Heart right ventricle (tissue), 16 donors: ENCODE data around the gene SGO1. TPM values are rescaled to one million over a fixed set of nuclear protein-coding genes. Genes with fewer than 3 reads are reported as not detected.

Experiments
- ATAC-seq, 8 donors: fragments of 200-7000 bp; cut with Tn5 transposase; one replicate each; pipeline ENCODE4 v1.9.1; 2020; ENCODE audit warnings: mild to moderate bottlenecking in 8 of 8, moderate library complexity in 8 of 8, moderate number of reproducible peaks in 1 of 8
- DNase-seq, 2 donors: peaks; one replicate each; pipeline ENCODE4 v3.0.0-alpha.2; 2020
- H3K27ac ChIP-seq, 10 donors: fragments of 200-600 bp; sonication (generic) in 2 of 10; one replicate each; pipeline versions ENCODE4 v1.5.0 to v1.8.0; 2020 to 2022; ENCODE audit warnings: mild to moderate bottlenecking in 3 of 10
- H3K27me3 ChIP-seq, 7 donors: fragments of 200-600 bp; one replicate each; pipeline ENCODE4 v1.8.0; 2021 to 2022; ENCODE audit warnings: mild to moderate bottlenecking in 2 of 7
- H3K36me3 ChIP-seq, 9 donors: fragments of 200-600 bp; sonication (generic) in 1 of 9; one replicate each; pipeline versions ENCODE4 v1.5.0 to v1.8.0; 2020 to 2022; ENCODE audit warnings: mild to moderate bottlenecking in 2 of 9
- H3K4me1 ChIP-seq, 9 donors: fragments of 200-600 bp; sonication (generic) in 1 of 9; one replicate each; pipeline versions ENCODE4 v1.5.0 to v1.8.0; 2020 to 2022; ENCODE audit warnings: mild to moderate bottlenecking in 4 of 9
- H3K4me3 ChIP-seq, 10 donors: fragments of 200-600 bp; sonication (generic) in 2 of 10; one replicate each; pipeline versions ENCODE4 v1.5.0 to v1.8.0; 2020 to 2022; ENCODE audit warnings: mild to moderate bottlenecking in 7 of 10, moderate library complexity in 2 of 10
- H3K9me3 ChIP-seq, 11 donors: fragments of 200-600 bp in 10 of 11; sonication (generic) in 2 of 11; one replicate each; pipeline versions ENCODE4 v1.5.0 to v1.8.0; 2013 to 2022; ENCODE audit warnings: mild to moderate bottlenecking in 2 of 11, control low read depth in 1 of 11, moderate library complexity in 1 of 11
- WGBS, 2 donors: extraction: QIAGEN DNeasy Blood & Tissue Kit; methylation state at CpG; one replicate each; pipeline ENCODE4 v1.1.7; 2013; ENCODE audit warnings: inconsistent platforms in 1 of 2; 5-methylcytosine and 5-hydroxymethylcytosine counted together
- intact Hi-C, 10 donors: fragments of 100-400 bp; cut with DNase I; formaldehyde crosslinking; loops; one replicate each; pipeline versions ENCODE4 v1.11.1 to v1.14.2; 2022
- polyA plus RNA-seq, 2 donors: library from polyadenylated mRNA; stranded (reverse); fragments of 200-250 nt; gene quantifications; one replicate each; pipeline ENCODE4 v1.2.3, GENCODE V29; 2013
- total RNA-seq, 10 donors: library from RNA; stranded (reverse); fragmentation: NEBNext Ultra II Directional in 3 of 10; extraction: Animal tissue kit (Norgen Biotek cat#: 25700) in 3 of 10; gene quantifications; one replicate each; pipeline versions ENCODE4 v1.2.1 to v1.2.4, GENCODE V29; 2021 to 2023
- TF ChIP-seq, protein P1 (sequence below), 9 donors: fragments of 200-600 bp; sonication (generic) in 2 of 9; IDR thresholded peaks; one replicate each; pipeline versions ENCODE4 v1.5.0 to v1.8.0; 2021 to 2022; ENCODE audit warnings: antibody characterized with exemption in 9 of 9, mild to moderate bottlenecking in 5 of 9, moderate library complexity in 1 of 9
- donor health status: Arrhythmogenic right ventricular cardiomyopathy.
- donor health status: ischemic (EF 13 %, LVEDD 7.1; RV severe dilation, severe dysfunction).
- donor health status: healthy with polysubstance abuse.
- donor health status: DM: no; HTN: yes; CAD: no.
- donor health status: DM: no; HTN: no; CAD: no.
- donor health status: ischemic (EF 25% LVEDD 6.9; RV normal size, moderate dysfunction).
- donor health status: ischemic (EF 25% LVEDD 5.7; RV mildly dilated, moderate dysfunction).
- donor health status: healthy.
- donor health status: DM: yes; HTN: yes; CAD: no.
- donor health status: Ischemic cardiomyopathy.
- donor health status: ischemic (EF 35%, LVEDD 5.7; RV mildly dilated, moderate dysfunction).
- donor health status: nonischemic (EF 11% LVEDD 7.7; RV severe dilation, severe dysfunction).
- donor health status: DM: yes; HTN: yes; CAD: no.
- donor health status: PGD.
- donor health status: ischemic (EF 29% LVEDD 5.4; RV normal size, mild dysfunction).
- donor health status: nonischemic (EF 23%, LVEDD 6.1; RV moderate dilation, normal function).

The SGO1 gene
- total and polyA plus RNA-seq, 12 donors, result 0.04 to 2.2 (median 0.49) TPM; not detected in 5

DNA sequence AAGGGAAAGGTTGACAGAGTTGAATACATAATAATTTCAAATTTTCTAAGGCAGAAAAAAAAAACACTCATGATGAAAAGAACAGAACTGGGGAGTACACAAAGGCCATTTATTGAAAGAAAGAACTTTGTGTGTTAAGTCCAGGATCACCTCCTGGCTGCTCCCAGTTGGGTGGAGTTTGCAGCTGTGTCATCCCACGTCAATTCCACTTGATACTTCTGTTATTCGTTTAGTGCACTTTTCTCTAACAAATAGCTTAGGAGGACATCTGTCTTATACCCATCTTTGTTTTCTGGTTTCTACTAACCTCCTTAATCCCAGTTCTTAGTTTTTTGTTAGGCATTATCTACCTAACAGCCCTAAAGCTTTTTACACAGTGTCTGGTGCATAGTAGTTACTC lies 44.7 kb downstream of the SGO1 start:
- H3K27me3 ChIP-seq, result no peaks in the 10 kb centered on the region
- 38 to 45% methylated on average over 2 of the region's 2 CpGs for WGBS, 2 donors
- H3K9me3 ChIP-seq, result no peaks in the 10 kb centered on the region
- H3K4me3 ChIP-seq, result no peak overlapping the region
- peak overlapping the region in 7 of 10 donors; percentile 29 to 77 (median 64) for H3K27ac ChIP-seq
- peaks cover 0 to 76% (median 5%) of the 10 kb centered on the region in 9 donors for H3K36me3 ChIP-seq
- ATAC-seq, result peak in 6 of 8 donors; percentile 15 to 59 (median 40)
- TF ChIP-seq, protein P1, sequence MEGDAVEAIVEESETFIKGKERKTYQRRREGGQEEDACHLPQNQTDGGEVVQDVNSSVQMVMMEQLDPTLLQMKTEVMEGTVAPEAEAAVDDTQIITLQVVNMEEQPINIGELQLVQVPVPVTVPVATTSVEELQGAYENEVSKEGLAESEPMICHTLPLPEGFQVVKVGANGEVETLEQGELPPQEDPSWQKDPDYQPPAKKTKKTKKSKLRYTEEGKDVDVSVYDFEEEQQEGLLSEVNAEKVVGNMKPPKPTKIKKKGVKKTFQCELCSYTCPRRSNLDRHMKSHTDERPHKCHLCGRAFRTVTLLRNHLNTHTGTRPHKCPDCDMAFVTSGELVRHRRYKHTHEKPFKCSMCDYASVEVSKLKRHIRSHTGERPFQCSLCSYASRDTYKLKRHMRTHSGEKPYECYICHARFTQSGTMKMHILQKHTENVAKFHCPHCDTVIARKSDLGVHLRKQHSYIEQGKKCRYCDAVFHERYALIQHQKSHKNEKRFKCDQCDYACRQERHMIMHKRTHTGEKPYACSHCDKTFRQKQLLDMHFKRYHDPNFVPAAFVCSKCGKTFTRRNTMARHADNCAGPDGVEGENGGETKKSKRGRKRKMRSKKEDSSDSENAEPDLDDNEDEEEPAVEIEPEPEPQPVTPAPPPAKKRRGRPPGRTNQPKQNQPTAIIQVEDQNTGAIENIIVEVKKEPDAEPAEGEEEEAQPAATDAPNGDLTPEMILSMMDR (IDR thresholded peaks at IDR 0.05), result no peak
- no peak for DNase-seq
- peaks cover 0 to 30% (median 4%) of the 10 kb centered on the region in 9 donors for H3K4me1 ChIP-seq
- intact Hi-C loops, result loop anchor here in 2 of 10 donors (5.0 kb wide), 1 partner anchor 41 kb away; no protein-coding TSS in a partner anchor

- Histone ChIP-seq H3K27me3 (no peaks in the 10 kb centered on the region), H3K4me1 (peaks cover 0 to 30% (median 4%) of the 10 kb centered on the region in 9 donors), H3K27ac (peak overlapping the region in 2 of 10 donors; percentile 56 to 77), H3K9me3 (no peaks in the 10 kb centered on the region), H3K4me3 (no peak overlapping the region), H3K36me3 (peaks cover 0 to 71% (median 5%) of the 10 kb centered on the region in 9 donors)
- ATAC-seq (no peak), DNase-seq (no peak)
- intact Hi-C loops, result loop anchor here in 2 of 10 donors (5.0 kb wide), 1 partner anchor 41 kb away; no protein-coding TSS in a partner anchor
- TF ChIP-seq, protein P1 (IDR thresholded peaks at IDR 0.05), result no peak
- 77 to 79% methylated on average over 2 of the region's 2 CpGs for WGBS, 2 donors
These were observed 45.1 kb downstream of the SGO1 start for GRCh38 chr3:20140881-20141280.

GRCh38 chr3:20137647-20138046 lies 48.4 kb downstream of the SGO1 start:
- DNase-seq (no peak), ATAC-seq (no peak)
- intact Hi-C loops, result no loop called here
- Histone ChIP-seq H3K4me1 (peaks cover 0 to 30% (median 4%) of the 10 kb centered on the region in 9 donors), H3K9me3 (no peaks in the 10 kb centered on the region), H3K27ac (peak overlapping the region in 4 of 10 donors; percentile 32 to 61 (median 42)), H3K4me3 (no peak overlapping the region), H3K36me3 (peaks cover 0 to 63% (median 10%) of the 10 kb centered on the region in 9 donors), H3K27me3 (no peaks in the 10 kb centered on the region)
- TF ChIP-seq, protein P1 (IDR thresholded peaks at IDR 0.05), result no peak
- 65 to 67% methylated on average over 4 of the region's 4 CpGs for WGBS, 2 donors

DNA sequence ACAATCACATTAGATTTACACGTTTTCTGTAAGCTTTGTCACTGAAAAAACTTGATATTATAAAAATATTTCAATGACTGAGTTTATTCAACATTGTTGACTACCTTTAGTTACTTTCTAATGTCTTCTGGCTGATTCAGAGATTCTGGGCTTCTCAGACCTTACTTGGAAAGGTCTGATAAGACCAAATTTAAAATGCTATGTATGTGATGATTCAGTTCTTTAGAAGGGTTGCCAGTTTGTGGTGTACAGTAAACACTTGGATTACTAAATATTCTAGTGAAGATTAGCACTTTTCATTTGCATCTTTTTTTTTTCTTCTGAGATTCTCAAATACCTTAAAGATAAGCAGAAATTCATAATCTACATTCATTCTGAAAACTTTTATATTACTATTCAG lies 49.8 kb downstream of the SGO1 start:
- TF ChIP-seq, protein P1 (IDR thresholded peaks at IDR 0.05), result no peak
- Histone ChIP-seq H3K4me3 (no peak overlapping the region), H3K9me3 (no peaks in the 10 kb centered on the region), H3K4me1 (peaks cover 0 to 15% (median 0%) of the 10 kb centered on the region in 9 donors), H3K27me3 (no peaks in the 10 kb centered on the region), H3K27ac (peak overlapping the region in 1 of 10 donors; percentile 61), H3K36me3 (peaks cover 0 to 66% (median 10%) of the 10 kb centered on the region in 9 donors)
- ATAC-seq (no peak), DNase-seq (no peak)
- intact Hi-C loops, result no loop called here
- WGBS, 2 donors, result 94 to 95% methylated on average over 1 of the region's 1 CpG
